ENCODE data around the gene GRK4. TPM values are rescaled to one million over a fixed set of nuclear protein-coding genes. Genes with fewer than 3 reads are reported as not detected.

GRK4 gene
- total and polyA plus RNA-seq, 2 of the 4 experiments (the other 2 are of a cell fraction) = 1.6 to 2.2 TPM

GRCh38 chr4:2994917-2995316 lies 31.5 kb downstream of the GRK4 start:
- ATAC-seq (ENCODE audit: low read depth) (no peak), DNase-seq (no peak)
- TF ChIP-seq RFX5 (IDR thresholded peaks at IDR 0.05; ENCODE audit: low read depth, low read length) (no peak), RCOR1 (IDR thresholded peaks at IDR 0.05; ENCODE audit: insufficient replicate concordance, low read length) (no peak), MAZ (IDR thresholded peaks at IDR 0.05; ENCODE audit: borderline replicate concordance, low read depth, low read length) (no peak), CTCF (conservative IDR thresholded peaks at IDR 0.05; ENCODE audit: low read depth, low read length) (no peak), FOS (IDR thresholded peaks at IDR 0.05; ENCODE audit: low read depth, low read length) (no peak), POLR2A (IDR thresholded peaks at IDR 0.05; ENCODE audit: low read depth, low read length) (no peak), CEBPB (IDR thresholded peaks at IDR 0.05; ENCODE audit: low read depth, low read length) (no peak), MAFK (IDR thresholded peaks at IDR 0.05; ENCODE audit: low read depth, low read length) (no peak), BHLHE40 (IDR thresholded peaks at IDR 0.05; ENCODE audit: low read depth, low read length) (no peak), USF2 (IDR thresholded peaks at IDR 0.05; ENCODE audit: low read depth, low read length) (no peak), NFE2L2 (IDR thresholded peaks at IDR 0.05; ENCODE audit: low read depth, low read length) (no peak), MXI1 (IDR thresholded peaks at IDR 0.05; ENCODE audit: borderline replicate concordance, low read depth, low read length) (no peak)
- dilution Hi-C loops (cut with HindIII; ENCODE audit: low sequenced_read_pairs, unreplicated experiment) (no loop called here), intact Hi-C loops (cut with micrococcal nuclease) (loop anchor here (5.0 kb wide), 1 partner anchor 37 kb away; no protein-coding TSS in a partner anchor), in situ Hi-C loops (cut with MboI; ENCODE audit: low sequenced_read_pairs) (no loop called here)
- Histone ChIP-seq H3K79me1 (ENCODE audit: low read depth in 1 of 2, low read length in 2 of 2) (no peaks in the 10 kb centered on the region), H2BK15ac (ENCODE audit: low read depth, low read length) (no peak overlapping the region), H2AK9ac (replicated peaks; ENCODE audit: low read depth, low read length, poor library complexity) (no peak overlapping the region), H3K36me3 (ENCODE audit: control insufficient read depth, insufficient read depth, low read length) (no peaks in the 10 kb centered on the region), H2AK5ac (ENCODE audit: low read depth, low read length) (no peak overlapping the region), H3K18ac (ENCODE audit: low read depth, low read length) (no peak overlapping the region), H3K4me1 (ENCODE audit: control insufficient read depth, insufficient read depth, low read length) (no peaks in the 10 kb centered on the region), H2AFZ (replicated peaks; ENCODE audit: low read length, poor library complexity) (no peak overlapping the region), H2BK20ac (ENCODE audit: low read depth, low read length) (no peak overlapping the region), H3K9ac (ENCODE audit: low read depth, low read length) (no peak overlapping the region), H3K27ac (ENCODE audit: insufficient read depth, low read length) (no peak overlapping the region), H2BK120ac (ENCODE audit: low read depth, low read length) (no peak overlapping the region), H3K4me2 (ENCODE audit: low read depth, low read length) (no peak overlapping the region), H3K4me3 (ENCODE audit: insufficient read depth, low read depth, low read length) (no peak overlapping the region), H2BK5ac (ENCODE audit: low read depth, low read length, poor library complexity, severe bottlenecking) (no peak overlapping the region), H4K5ac (ENCODE audit: low read depth, low read length) (no peak overlapping the region), H3K4ac (ENCODE audit: low read depth, low read length) (no peak overlapping the region), H3K23ac (ENCODE audit: low read depth, low read length) (no peak overlapping the region), H4K8ac (ENCODE audit: low read depth in 2 of 2, low read length in 2 of 2) (no peak overlapping the region), H4K20me1 (ENCODE audit: insufficient read depth, low read length) (no peaks in the 10 kb centered on the region), H3K27me3 (ENCODE audit: control insufficient read depth, insufficient read depth, low read length) (peaks cover 13% of the 10 kb centered on the region), H3K9me1 (ENCODE audit: insufficient read depth, low read length) (no peaks in the 10 kb centered on the region), H3K56ac (ENCODE audit: extremely low read depth, insufficient read depth, low read length) (no peak overlapping the region), H3K14ac (replicated peaks; ENCODE audit: low read depth, low read length) (no peak overlapping the region), H4K91ac (ENCODE audit: insufficient read depth, low read depth, low read length) (no peak overlapping the region), H3K9me3 (ENCODE audit: control insufficient read depth, insufficient read depth, low read length) (no peaks in the 10 kb centered on the region)
- 92% methylated on average over 2 of the region's 4 CpGs; no CpG with 5 or more reads in 1 of the 2 experiments for WGBS, 2 experiments (ENCODE audit: extremely low coverage in 2 of 2, insufficient read length in 1 of 2)
- ChIA-PET POLR2A (ENCODE audit: unreplicated experiment) (no interaction called here), CTCF (no interaction called here)
- no TSS peak for BruUV-seq (replicated peaks)
